Gastrocnemius medialis (tissue), 4 donors: ENCODE measurements around the gene PTPRC. TPM values are rescaled to one million over a fixed set of nuclear protein-coding genes. Genes with fewer than 3 reads are reported as not detected.

ENCODE experiments used
- ATAC-seq, 2 donors: fragments of 150-250 bp; one replicate each; pipeline ENCODE4 v1.9.1; 2016
- DNase-seq, 2 donors: peaks; one replicate each; pipeline ENCODE4 v3.0.0-alpha.2; 2019
- H3K27ac ChIP-seq, 4 donors: fragments of 200-600 bp; sonication (generic); 1 replicate in 1 of 4; 2 replicates in 3 of 4; pipeline ENCODE4 v1.5.1; 2016 to 2018; ENCODE audit warnings: mild to moderate bottlenecking in 2 of 4, moderate library complexity in 1 of 4
- H3K27me3 ChIP-seq, 3 donors: fragments of 200-600 bp; sonication (generic) in 2 of 3; 1 replicate in 1 of 3; 2 replicates in 2 of 3; pipeline versions ENCODE4 v1.5.1 to v1.6.0; 2016 to 2019; ENCODE audit warnings: mild to moderate bottlenecking in 1 of 3, moderate library complexity in 1 of 3
- H3K36me3 ChIP-seq, 2 donors: fragments of 200-600 bp; sonication (generic) in 1 of 2; one replicate each; pipeline ENCODE4 v1.5.1; 2017 to 2018
- H3K4me1 ChIP-seq, 2 donors: fragments of 200-600 bp; sonication (generic) in 1 of 2; one replicate each; pipeline ENCODE4 v1.5.1; 2016 to 2017; ENCODE audit warnings: mild to moderate bottlenecking in 2 of 2
- H3K4me3 ChIP-seq, 4 donors: fragments of 200-600 bp; sonication (generic) in 3 of 4; 1 replicate in 1 of 4; 2 replicates in 3 of 4; pipeline ENCODE4 v1.5.1; 2016 to 2019; ENCODE audit warnings: mild to moderate bottlenecking in 2 of 4
- H3K9me3 ChIP-seq, 3 donors: fragments of 200-600 bp; sonication (generic) in 2 of 3; 1 replicate in 1 of 3; 2 replicates in 2 of 3; pipeline ENCODE4 v1.5.1; 2016 to 2019
- POLR2A ChIP-seq, 2 donors: fragments of 450-650 bp; IDR thresholded peaks; one replicate each; pipeline ENCODE4 v1.6.1; 2017; ENCODE audit warnings: antibody characterized with exemption in 2 of 2, mild to moderate bottlenecking in 2 of 2, moderate library complexity in 2 of 2
- in situ Hi-C, 4 donors: fragments of 200-750 bp; cut with MboI; loops; one replicate each; pipeline versions ENCODE4 v1.15.0 to v1.8.0; 2017; ENCODE audit warnings: low sequenced_read_pairs in 4 of 4
- intact Hi-C: fragments of 100-400 bp; cut with DNase I; formaldehyde crosslinking; loops from one replicate; pipeline ENCODE4 v1.15.1; 2023; ENCODE audit warnings: low total_unique reads
- total RNA-seq, 4 donors: library from RNA; depleted of rRNA; stranded (reverse); fragments of >200 nt; gene quantifications; one replicate each; pipeline versions ENCODE4 v1.1.0 to v1.2.3, GENCODE V29; 2016
- TF ChIP-seq, protein P1 (sequence below), 5 experiments: fragments of 450-650 bp in 3 of 5; fragments of 200-600 bp in 2 of 5; sonication (generic) in 2 of 5; IDR thresholded peaks in 4 of 5; conservative IDR thresholded peaks in 1 of 5; 1 replicate in 4 of 5; 2 replicates in 1 of 5; pipeline ENCODE4 v1.5.1; 2016 to 2019; ENCODE audit warnings: antibody characterized with exemption in 5 of 5, mild to moderate bottlenecking in 3 of 5, moderate library complexity in 3 of 5

The PTPRC gene
- total RNA-seq, 4 donors from 2014 or later: 1.7 to 10.4 (median 5.3) TPM

DNA sequence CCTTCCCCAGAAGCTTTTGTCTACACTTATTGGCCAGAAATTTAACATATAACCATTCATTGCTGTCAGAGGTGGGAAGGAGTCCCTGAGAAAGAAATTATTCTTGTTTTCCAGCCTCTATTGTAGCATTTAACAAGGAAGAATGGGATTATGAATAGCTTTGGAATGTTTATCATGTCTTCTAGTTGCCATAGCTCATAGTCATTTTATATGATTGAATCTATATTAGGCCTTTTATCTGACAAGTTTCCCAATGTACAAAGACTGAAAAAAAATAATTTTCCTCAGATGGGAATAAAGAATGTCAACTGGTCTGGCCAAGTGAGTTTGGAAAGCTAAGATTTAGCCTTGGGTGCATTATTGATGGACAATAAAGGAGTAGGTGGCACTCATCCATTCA is 28.3 kb downstream of the PTPRC start:
- Histone ChIP-seq H3K9me3 (no peaks in the 10 kb centered on the region), H3K4me1 (no peaks in the 10 kb centered on the region), H3K36me3 (no peaks in the 10 kb centered on the region), H3K27me3 (no peaks in the 10 kb centered on the region), H3K4me3 (no peak overlapping the region), H3K27ac (no peak overlapping the region)
- in situ Hi-C loops (no loop called here), intact Hi-C loops (no loop called here)
- TF ChIP-seq POLR2A (IDR thresholded peaks at IDR 0.05): no peak
- TF ChIP-seq, protein P1, sequence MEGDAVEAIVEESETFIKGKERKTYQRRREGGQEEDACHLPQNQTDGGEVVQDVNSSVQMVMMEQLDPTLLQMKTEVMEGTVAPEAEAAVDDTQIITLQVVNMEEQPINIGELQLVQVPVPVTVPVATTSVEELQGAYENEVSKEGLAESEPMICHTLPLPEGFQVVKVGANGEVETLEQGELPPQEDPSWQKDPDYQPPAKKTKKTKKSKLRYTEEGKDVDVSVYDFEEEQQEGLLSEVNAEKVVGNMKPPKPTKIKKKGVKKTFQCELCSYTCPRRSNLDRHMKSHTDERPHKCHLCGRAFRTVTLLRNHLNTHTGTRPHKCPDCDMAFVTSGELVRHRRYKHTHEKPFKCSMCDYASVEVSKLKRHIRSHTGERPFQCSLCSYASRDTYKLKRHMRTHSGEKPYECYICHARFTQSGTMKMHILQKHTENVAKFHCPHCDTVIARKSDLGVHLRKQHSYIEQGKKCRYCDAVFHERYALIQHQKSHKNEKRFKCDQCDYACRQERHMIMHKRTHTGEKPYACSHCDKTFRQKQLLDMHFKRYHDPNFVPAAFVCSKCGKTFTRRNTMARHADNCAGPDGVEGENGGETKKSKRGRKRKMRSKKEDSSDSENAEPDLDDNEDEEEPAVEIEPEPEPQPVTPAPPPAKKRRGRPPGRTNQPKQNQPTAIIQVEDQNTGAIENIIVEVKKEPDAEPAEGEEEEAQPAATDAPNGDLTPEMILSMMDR (IDR thresholded peaks at IDR 0.05 in 4 of 5, conservative IDR thresholded peaks at IDR 0.05 in 1 of 5): no peak
- DNase-seq (no peak), ATAC-seq (no peak)

DNA sequence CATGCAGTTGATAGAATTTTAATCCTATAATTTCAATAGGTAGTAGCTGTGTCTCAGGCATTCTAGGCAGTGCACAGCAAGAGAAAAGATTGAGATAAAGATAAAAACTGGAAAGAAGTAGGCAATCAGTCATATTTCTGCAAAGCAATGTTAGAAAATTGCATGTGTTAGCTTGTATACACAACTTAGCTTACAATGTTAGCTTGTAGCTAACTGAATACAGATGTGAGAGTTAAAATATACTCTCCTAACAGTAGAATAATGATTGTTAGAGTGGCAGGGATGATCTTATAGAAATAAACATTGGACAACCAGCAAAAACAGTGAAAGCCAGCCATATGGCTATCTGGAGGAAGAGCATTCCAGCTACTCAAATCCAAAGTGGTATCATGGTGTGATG is 29.0 kb downstream of the PTPRC start:
- DNase-seq: no peak
- H3K27me3 ChIP-seq: no peaks in the 10 kb centered on the region
- no peaks in the 10 kb centered on the region for H3K4me1 ChIP-seq
- in situ Hi-C loops (no loop called here), intact Hi-C loops (no loop called here)
- no peak overlapping the region for H3K27ac ChIP-seq
- H3K4me3 ChIP-seq: no peak overlapping the region
- ATAC-seq: no peak
- H3K9me3 ChIP-seq: no peaks in the 10 kb centered on the region
- TF ChIP-seq, protein P1 (IDR thresholded peaks at IDR 0.05 in 4 of 5, conservative IDR thresholded peaks at IDR 0.05 in 1 of 5): no peak
- TF ChIP-seq POLR2A (IDR thresholded peaks at IDR 0.05): no peak
- no peaks in the 10 kb centered on the region for H3K36me3 ChIP-seq

DNA sequence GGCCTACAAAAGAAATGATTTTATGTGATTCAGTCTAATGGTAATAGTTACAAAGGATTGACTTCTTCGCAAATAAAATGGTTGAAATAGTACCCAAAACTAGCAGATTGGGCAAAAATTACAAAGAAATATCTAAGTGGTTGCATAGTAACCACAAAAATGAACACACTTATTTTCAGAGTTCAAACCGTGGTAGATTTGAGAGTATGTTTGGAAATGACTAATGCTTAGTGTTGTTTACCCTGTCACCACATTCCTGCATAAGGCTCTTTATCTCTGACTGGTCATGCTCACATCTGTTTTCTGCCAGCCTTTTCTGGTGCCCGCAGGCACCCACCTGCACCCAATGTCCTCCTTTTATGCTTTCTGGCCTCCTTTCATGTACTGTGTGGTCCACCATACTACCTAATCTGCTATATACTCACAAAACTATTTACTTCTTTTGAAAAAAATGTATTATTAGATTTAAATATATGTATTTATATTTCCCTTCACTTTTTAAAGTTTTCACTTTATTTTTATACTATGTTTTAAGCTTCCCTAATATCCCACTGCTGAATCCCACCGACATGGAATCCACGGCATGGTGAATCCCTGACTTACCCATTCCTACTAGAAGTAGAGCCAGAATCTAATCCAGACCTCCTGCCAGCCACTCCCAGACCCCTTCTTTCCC is 30.3 kb downstream of the PTPRC start:
- H3K27ac ChIP-seq: no peak overlapping the region
- ATAC-seq (no peak), DNase-seq (no peak)
- no peaks in the 10 kb centered on the region for H3K4me1 ChIP-seq
- in situ Hi-C loops (no loop called here), intact Hi-C loops (no loop called here)
- H3K9me3 ChIP-seq: no peaks in the 10 kb centered on the region
- no peak overlapping the region for H3K4me3 ChIP-seq
- no peak for TF ChIP-seq POLR2A (IDR thresholded peaks at IDR 0.05)
- TF ChIP-seq, protein P1 (IDR thresholded peaks at IDR 0.05 in 4 of 5, conservative IDR thresholded peaks at IDR 0.05 in 1 of 5): no peak
- H3K27me3 ChIP-seq: no peaks in the 10 kb centered on the region
- H3K36me3 ChIP-seq: no peaks in the 10 kb centered on the region

DNA sequence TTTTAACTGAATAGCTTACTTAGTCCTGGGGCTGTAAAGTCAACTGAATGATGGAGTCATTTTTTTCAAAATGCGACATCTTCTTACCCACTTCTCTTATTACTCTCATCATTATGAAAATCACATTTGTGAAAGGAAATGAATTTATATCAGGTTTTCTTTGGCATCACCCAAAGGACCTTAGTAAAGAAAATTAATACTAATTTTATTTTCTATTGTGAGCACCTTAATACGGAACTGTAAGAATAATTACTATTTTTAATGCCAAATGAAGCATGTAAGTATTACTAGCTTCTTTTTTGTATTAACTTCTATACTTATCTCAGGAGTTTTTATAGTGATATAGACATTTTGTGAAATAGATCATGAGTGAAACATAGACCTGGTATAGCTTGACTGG is 30.9 kb downstream of the PTPRC start:
- no peak overlapping the region for H3K27ac ChIP-seq
- H3K4me3 ChIP-seq: no peak overlapping the region
- TF ChIP-seq POLR2A (IDR thresholded peaks at IDR 0.05): no peak
- TF ChIP-seq, protein P1 (IDR thresholded peaks at IDR 0.05 in 4 of 5, conservative IDR thresholded peaks at IDR 0.05 in 1 of 5): no peak
- intact Hi-C loops (no loop called here), in situ Hi-C loops (no loop called here)
- H3K9me3 ChIP-seq: no peaks in the 10 kb centered on the region
- ATAC-seq (no peak), DNase-seq (no peak)
- no peaks in the 10 kb centered on the region for H3K4me1 ChIP-seq
- no peaks in the 10 kb centered on the region for H3K36me3 ChIP-seq
- H3K27me3 ChIP-seq: no peaks in the 10 kb centered on the region

DNA sequence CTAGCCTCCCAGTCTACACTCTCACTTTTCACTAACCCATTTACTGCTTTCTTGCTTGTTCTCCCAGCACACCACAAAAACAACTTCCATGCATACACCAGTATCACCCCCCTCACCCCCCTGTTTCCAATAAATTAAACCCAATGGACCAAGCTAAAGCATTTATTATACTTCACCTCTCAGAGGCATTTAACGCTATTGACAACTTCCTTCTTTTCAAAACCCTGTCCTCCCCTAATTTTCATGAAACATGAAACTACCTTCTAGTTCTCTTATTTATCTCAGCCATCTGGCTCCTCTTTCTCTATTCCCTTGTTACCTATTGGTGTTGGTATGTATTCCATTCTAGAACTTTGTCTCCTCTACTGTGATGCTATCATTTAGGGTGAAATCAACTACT is 32.3 kb downstream of the PTPRC start:
- in situ Hi-C loops: no loop called here

More for the DNA sequence above, 32.3 kb downstream of the PTPRC start:
- intact Hi-C loops: no loop called here
- DNase-seq (no peak), ATAC-seq (no peak)
- H3K4me3 ChIP-seq: no peak overlapping the region
- no peaks in the 10 kb centered on the region for H3K9me3 ChIP-seq
- no peaks in the 10 kb centered on the region for H3K36me3 ChIP-seq
- H3K27ac ChIP-seq: no peak overlapping the region
- H3K4me1 ChIP-seq: no peaks in the 10 kb centered on the region
- TF ChIP-seq, protein P1 (IDR thresholded peaks at IDR 0.05 in 4 of 5, conservative IDR thresholded peaks at IDR 0.05 in 1 of 5): no peak
- TF ChIP-seq POLR2A (IDR thresholded peaks at IDR 0.05): no peak
- H3K27me3 ChIP-seq: no peaks in the 10 kb centered on the region
